NOMO-1 (cell line): Measurements from ENCODE around the gene PRDX6.
"Not testable (repeated sequence)": the region's sequence is repeated elsewhere in the genome, so short reads cannot be mapped to it uniquely, and the experiment has no call there.

ENCODE experiments used
- DNase-seq, 2 experiments: peaks; one replicate each; lab custom pipeline; 2025; ENCODE audit not compliant: unreplicated experiment in 2 of 2; lab: John Stamatoyannopoulos, UW

Gene PRDX6

GRCh38 chr1:173464185-173464584, 12.9 kb upstream of the PRDX6 start:
- DNase-seq = not testable (repeated sequence)

- no peak for DNase-seq
Observed at GRCh38 chr1:173467426-173467825, 9.7 kb upstream of the PRDX6 start.

- DNase-seq = no peak
Observed at GRCh38 chr1:173469656-173470055, 7.5 kb upstream of the PRDX6 start.

- no peak for DNase-seq
Observed at GRCh38 chr1:173470608-173471007, 6.5 kb upstream of the PRDX6 start.

GRCh38 chr1:173473599-173474011, 3.5 kb upstream of the PRDX6 start:
- DNase-seq = no peak

- no peak for DNase-seq
Observed at GRCh38 chr1:173474097-173474779, 2.9 kb upstream of the PRDX6 start.

GRCh38 chr1:173474780-173475421, 2.2 kb upstream of the PRDX6 start:
- DNase-seq = not testable (repeated sequence)

- peak in 1 of 2 experiments; percentile 42 for DNase-seq
Observed at GRCh38 chr1:173475564-173476196, 1.5 kb upstream of the PRDX6 start.

GRCh38 chr1:173476197-173476664, 904 bp upstream of the PRDX6 start:
- no peak for DNase-seq

GRCh38 chr1:173476665-173477285, 360 bp upstream of the PRDX6 start:
- peak; percentile 90 to 91 for DNase-seq

- DNase-seq = peak; percentile 15 to 27
Observed at GRCh38 chr1:173478094-173478674, 1.0 kb downstream of the PRDX6 start.

- DNase-seq = no peak
Observed at GRCh38 chr1:173479649-173480048, 2.5 kb downstream of the PRDX6 start.

GRCh38 chr1:173481195-173481772, 4.1 kb downstream of the PRDX6 start:
- DNase-seq = no peak

GRCh38 chr1:173482683-173483082, 5.5 kb downstream of the PRDX6 start:
- DNase-seq = no peak

GRCh38 chr1:173484276-173484675, 7.1 kb downstream of the PRDX6 start:
- no peak for DNase-seq

- no peak for DNase-seq
Observed at GRCh38 chr1:173485401-173485800, 8.3 kb downstream of the PRDX6 start.

- no peak for DNase-seq
Observed at GRCh38 chr1:173488001-173488400, 10.9 kb downstream of the PRDX6 start.

GRCh38 chr1:173489149-173489600, 12.0 kb downstream of the PRDX6 start:
- no peak for DNase-seq

- DNase-seq = no peak
Observed at GRCh38 chr1:173489929-173490328, 12.8 kb downstream of the PRDX6 start.

- DNase-seq = no peak
Observed at GRCh38 chr1:173491508-173491907, 14.4 kb downstream of the PRDX6 start.

- DNase-seq = not testable (repeated sequence)
Observed at GRCh38 chr1:173493125-173493524, 16.0 kb downstream of the PRDX6 start.
